Measurements from ENCODE around the gene CALN1. TPM values are rescaled to one million over a fixed set of nuclear protein-coding genes. Genes with fewer than 3 reads are reported as not detected.

Gene CALN1
- total RNA-seq, 2 donors from 2014 or later: 0.05 TPM; not detected in 1

DNA sequence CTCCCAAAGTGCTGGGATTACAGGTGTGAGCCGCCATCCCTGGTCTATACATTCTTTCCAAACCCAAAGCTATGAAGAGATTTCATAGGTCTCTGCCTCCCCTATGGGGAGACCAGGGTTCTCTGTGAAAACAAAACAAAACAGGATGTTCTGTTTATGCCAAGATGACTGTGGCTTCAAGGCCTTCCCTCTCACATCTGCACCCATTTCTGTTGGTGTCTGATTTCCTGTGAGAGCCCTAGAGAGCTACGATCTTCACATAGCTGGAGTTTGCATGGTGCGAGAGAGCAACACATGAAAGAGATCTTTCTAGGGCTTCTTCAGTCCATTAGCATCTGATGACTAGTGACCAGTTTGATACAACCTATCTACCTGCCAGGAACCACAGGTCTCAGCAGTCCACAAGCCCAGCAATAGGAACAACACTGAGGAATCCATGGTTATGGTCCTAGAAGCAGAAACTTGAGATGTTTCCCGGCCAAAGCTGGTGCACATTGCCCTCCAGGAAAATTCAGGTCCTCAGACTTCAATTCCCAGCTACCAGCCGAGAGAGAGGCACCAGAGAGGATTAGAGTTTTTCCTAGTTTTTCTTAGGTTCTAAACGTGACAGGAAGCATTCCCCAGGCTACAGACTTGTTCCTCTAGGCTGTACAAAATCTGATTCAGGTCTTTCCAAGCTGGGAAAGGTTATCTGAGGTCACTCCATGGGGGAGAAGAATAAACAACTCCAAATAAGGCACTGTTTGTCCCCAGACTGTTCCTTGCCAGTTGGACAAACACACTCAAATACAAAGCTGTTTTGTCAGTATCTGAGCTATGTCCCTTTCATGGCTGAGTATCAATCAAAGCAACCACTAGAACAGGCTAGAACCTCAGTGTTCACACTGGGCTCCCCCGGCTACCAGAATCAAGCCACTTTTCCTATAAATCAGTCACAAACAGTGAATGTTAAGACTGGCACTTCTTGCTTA, 259.7 kb downstream of the CALN1 start:
- intact Hi-C loops (cut with DNase I): no loop called here
- no peak for DNase-seq (ENCODE audit: low spot score)

DNA sequence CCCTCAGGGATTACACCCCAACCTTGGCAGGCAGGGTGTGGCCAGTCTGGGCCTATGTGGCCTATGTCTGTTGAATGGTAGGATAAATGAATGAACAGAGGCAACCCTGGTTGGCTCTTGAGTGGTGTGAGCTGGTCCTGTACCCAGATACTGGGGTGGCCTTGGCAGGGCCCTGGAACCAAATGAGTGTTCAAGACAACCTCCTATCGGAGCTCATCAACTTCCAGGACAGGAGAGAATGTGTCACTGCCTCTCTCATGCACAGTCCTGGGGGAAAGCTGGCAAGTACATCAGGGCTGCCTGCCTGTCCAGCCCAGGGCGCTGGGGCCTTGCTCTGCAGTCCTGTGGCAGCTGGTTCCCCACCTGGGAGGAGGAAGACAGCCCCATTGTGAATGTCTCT, 271.6 kb downstream of the CALN1 start:
- DNase-seq (ENCODE audit: low spot score): no peak
- intact Hi-C loops (cut with DNase I): loop anchor here in 1 of 2 donors (2.0 kb wide), 1 partner anchor 72 kb away; no protein-coding TSS in a partner anchor

DNA sequence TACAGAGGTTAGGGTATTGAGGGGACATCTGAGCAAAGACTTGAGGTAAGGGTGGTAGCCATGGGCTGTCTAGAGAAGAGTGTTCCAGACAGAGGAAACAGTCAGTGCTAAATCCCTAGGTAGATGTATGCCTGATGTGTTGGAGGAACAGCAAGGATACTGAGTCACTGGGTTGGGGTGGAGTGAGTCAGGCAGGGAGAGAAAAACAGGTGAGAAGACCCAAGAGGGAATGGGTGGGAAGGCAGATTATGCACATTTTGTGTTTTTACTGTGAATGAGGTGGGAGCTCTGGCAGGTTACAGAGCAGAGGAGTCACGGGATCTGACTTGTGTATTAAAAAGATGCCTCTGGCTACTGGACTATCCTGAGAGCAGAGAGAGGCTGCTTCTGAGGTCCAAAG, 285.0 kb downstream of the CALN1 start:
- intact Hi-C loops (cut with DNase I): no loop called here
- no peak for DNase-seq (ENCODE audit: low spot score)

DNA sequence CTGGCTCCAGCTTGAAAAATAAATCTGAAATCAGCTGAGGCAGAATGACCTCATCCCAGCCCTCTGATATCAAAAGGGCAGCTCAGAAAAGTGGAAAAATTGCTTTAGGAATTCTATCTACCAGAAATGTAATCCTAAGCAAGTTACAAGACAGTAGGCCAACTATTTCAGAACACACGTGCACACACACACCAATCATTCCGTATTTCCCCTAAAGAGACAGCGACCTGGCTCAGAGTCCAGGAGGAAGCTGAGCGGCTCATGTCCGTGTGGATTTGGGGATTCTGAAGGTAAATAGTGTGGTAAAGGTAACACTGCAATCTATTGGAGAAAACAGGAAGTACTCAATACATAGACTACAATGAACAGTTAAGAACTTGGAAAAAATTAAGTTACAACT, 288.2 kb downstream of the CALN1 start:
- DNase-seq (ENCODE audit: low spot score): no peak
- intact Hi-C loops (cut with DNase I): no loop called here

DNA sequence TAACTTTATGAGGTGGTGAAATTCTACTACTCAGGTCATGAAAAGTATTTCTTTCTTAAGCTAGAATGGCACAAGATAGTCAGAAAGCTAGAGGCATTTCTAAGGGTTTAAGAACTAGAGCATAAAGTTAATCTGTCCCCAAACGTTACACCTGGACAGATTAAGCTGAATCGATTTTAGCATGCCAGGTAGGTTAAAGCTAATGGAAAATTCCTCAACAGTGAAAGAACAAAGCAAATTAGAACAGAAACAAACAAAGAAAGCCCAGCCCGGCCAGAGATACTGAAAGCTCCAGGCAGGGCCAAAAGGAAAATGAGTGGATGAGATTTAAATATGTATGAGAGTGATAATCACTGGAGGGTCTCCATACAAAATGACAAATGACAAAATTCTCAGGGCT, 293.8 kb downstream of the CALN1 start:
- intact Hi-C loops (cut with DNase I): no loop called here
- no peak for DNase-seq (ENCODE audit: low spot score)

DNA sequence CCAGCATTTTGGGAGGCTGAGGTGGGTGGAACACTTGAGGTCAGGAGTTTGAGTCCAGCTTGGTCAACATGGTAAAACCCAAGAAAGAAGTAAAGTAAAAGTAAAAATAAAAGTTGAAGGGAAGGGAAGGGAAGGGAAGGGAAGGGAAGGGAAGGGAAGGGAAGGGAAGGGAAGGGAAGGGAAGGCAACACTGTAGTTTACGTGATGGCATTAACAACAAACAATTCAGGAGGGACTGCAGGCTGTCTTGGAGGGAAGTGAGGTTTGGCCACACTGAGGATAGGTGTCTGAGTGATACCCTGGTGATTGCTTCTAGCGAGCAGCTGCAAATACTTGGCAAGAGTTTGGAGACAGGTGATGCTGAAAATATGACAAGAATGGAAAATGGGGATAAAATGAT, 298.0 kb downstream of the CALN1 start:
- no peak for DNase-seq (ENCODE audit: low spot score)
- intact Hi-C loops (cut with DNase I): no loop called here

DNA sequence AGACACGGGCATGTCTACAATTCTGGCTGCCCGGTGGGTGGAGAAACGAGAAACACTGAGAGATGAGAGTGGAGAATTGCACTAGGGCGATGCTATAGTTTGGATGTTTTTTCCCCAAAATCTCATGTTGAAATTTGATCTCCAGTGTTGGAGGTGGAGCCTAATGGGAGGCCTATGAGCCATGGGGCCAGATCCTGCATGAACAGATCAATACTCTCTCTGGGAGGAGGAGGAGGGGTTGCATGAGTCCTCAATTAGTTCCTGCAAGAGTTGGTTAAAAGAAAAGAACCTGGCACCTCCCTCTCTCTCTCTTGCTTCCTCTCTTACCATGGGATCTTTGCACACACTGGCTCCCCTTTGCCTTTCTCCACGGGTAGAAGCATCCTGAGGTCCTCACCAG, 299.1 kb downstream of the CALN1 start:
- intact Hi-C loops (cut with DNase I): no loop called here
- DNase-seq (ENCODE audit: low spot score): no peak

DNA sequence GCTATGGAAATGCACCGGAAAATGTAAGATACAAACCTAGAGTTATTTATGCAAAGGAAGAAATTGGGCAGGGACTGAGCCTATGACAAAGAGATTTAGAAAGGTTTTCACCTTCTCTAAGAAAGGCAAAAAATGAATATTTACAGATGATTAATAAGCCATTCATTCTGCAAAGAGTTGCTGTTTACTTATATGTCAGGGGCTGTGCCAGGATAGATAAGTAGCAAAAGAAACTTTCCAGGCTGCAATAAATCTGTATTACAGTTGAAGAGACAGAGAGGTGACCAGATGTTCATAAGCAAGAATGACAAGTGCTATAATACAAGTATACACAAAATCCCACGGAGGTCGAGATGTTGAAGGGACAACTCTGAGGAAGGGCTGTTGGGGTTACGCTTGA, 299.6 kb downstream of the CALN1 start:
- intact Hi-C loops (cut with DNase I): no loop called here

DNA sequence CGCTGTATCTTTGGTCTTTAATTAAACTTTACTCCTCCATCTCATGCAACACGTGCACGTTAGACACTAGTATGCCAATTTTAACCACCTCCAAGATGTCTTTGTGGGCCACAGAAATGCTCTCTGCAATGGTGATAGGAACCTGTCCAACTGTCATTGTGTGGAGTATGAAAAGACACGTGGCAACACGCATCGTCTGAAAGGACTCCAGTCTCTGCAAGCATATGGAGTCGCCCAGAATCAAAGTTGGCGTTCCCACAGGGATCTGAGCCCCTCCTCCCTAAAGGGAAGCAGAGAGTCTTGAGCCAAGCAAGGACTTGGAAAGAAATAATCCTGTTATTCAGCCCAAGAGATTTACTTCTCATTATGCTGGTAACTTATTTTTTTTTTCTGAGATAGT, 301.1 kb downstream of the CALN1 start:
- intact Hi-C loops (cut with DNase I): no loop called here
- DNase-seq (ENCODE audit: low spot score): no peak

More for the DNA sequence above, 299.6 kb downstream of the CALN1 start:
- DNase-seq (ENCODE audit: low spot score): no peak

DNA sequence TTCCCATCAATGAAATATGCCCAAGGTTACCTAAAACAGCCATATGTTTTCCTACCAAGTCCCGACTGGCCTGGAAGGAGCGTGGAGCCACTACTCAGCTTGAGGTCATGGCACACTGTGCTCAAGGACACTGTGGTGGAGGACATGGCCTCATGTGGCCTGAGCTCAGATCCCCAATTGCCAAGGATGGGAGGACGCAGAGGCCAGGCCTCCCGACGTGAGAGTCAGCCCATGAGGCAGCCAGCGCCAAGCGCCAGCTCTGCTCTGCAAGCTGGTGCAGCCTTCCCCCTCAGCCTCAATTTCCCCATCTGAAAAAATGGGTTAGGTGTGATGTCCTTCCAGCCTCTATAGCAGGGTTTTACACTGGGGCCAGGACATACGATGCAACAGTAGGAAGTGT, 302.6 kb downstream of the CALN1 start:
- no peak for DNase-seq (ENCODE audit: low spot score)
- intact Hi-C loops (cut with DNase I): no loop called here

DNA sequence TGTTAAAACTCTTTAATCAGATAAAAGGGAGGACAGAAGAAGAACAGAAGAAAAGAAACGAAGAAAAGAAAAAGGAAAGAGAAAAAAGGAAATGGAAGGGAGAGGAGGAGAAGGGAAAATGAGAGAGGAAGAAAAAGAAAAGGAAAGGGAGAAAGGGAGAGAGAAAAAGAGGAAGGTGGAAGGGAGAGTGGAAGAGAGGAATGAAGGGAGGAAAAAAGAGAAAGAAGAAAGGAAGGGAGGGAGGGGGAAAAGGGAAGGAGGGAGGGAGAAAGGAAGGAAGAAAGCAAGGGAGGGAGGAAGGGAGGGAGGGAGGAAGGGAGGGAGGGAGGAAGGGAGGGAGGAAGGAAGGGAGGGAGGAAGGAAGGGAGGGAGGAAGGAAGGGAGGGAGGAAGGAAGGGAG, 305.7 kb downstream of the CALN1 start:
- intact Hi-C loops (cut with DNase I): no loop called here
- no peak for DNase-seq (ENCODE audit: low spot score)

DNA sequence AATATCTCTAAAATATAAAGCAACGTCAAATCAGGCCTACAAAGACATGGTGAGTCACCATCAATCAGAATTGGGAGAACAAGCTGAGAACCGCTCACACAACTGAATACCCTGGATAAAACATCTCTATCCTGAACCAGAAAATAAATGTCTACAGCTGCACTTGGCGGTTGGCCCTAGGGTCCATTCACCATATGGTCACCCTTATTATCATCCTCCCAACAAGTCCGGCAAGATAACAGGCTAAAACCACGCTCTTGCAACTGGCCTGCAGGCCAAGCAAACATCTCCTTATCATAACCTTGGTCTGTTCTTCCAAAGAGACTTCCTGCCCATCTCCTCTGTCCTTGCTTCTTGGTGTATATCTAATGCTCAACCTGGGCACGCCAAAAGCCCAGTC, 310.7 kb downstream of the CALN1 start:
- intact Hi-C loops (cut with DNase I): no loop called here
- DNase-seq (ENCODE audit: low spot score): no peak

DNA sequence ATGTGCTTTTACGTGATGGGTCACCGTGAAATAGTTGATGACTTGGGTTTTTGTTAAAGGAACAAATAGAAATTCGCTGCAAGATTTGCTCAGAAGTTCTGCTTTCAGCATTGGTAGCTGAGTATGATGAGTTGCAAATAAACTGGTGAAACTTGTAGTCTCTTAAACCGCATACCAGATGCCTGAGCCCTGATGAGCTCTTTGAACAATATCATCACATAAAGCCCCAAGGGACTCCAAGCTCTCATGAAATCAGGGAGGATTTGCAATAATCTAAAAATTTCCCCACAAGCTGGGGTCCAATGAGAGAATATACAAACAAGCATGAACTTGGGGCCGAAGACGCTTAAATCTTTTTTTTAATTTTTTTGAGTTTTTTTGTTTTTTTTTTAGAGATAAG, 312.4 kb downstream of the CALN1 start:
- intact Hi-C loops (cut with DNase I): no loop called here
- no peak for DNase-seq (ENCODE audit: low spot score)

DNA sequence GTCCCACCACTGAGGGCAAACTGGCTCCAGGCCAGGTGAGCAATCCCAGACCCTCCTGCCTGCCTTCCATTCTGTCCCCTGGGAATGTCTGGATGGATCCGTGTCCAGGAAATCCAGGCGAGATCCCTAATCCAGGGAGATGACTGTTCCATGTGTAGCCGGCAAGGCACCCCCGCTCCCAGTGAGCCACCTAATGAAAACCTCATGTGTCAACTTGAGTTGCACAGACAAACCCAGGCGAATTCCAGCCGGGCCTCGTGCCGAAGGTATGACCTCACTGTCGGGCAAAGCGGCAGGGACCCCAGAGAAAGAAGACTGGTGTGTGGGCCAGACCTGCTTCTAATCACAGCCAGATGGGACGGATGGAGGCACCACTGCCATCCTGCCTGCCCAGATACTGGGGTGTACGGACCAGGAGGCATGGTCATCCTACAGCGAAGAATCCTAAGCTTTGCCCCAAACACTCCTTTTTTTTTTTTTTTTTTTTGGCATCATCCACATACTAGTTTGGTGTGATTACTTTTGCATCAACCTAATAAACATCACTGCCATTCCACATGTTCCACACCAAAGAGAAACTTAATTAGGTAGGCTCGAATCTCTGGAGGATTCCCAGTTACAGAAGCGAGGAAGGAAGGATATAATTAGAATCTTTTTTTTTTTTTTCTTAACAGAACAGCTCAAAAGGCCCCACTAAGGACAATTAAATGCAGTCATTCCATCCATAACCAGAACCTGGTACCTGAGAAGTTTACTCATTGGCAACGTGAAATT, 313.1 kb downstream of the CALN1 start:
- intact Hi-C loops (cut with DNase I): no loop called here
- DNase-seq (ENCODE audit: low spot score): no peak

DNA sequence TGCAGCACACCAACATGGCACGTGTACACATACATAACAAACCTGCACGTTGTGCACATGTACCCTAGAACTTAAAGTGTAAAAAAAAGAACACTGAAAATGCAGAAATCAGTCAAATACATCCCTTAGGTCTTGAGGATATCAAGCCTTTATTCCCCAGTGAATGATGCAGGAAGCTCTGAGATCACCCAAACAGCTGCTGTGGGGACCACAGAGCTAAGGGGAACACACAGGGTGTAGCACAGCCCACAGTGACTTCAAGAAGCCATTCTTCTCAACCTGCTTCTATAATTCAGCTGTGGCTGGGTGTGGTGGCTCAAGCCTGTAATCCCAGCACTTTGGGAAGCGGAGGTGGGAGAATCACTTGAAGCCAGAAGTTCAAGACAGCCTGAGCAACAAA, 314.9 kb downstream of the CALN1 start:
- intact Hi-C loops (cut with DNase I): no loop called here
- no peak for DNase-seq (ENCODE audit: low spot score)

DNA sequence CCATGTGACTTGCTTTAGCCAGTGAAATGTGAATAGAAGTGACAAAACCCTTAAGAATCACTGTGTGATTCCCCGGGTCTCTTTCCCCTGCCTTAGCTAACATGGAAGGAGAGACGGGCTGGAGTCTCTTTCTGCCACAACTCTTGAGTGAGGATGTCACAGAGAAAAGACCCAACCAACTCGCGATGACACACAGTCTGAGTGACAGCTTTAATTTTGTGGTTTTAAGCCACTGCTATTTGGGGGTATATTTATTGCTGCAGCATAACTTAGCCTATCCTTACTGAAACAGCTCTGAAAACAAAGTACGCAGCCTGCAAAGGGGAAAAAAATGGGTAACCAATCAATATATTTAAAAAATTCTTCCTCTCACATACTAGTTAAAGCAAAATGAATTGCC, 319.4 kb downstream of the CALN1 start:
- intact Hi-C loops (cut with DNase I): no loop called here
- DNase-seq (ENCODE audit: low spot score): no peak

DNA sequence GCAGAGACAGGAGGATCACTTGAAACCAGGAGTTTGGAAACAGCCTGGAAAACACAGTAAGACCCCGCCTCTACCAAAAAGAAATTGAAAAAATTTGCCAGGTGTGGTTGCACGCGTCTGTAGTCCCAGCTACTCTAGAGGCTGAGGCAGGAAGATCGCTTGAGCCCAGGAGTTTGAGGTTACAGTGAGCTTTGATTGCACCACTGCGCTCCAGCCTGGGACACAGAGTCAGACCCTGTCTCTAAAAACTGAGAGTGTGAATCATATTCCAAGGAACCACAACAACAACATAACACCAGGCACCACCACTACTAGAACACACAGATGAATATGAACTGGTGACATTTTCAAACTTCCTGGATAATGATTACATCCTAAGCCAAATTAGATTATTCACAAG, 324.2 kb downstream of the CALN1 start:
- DNase-seq (ENCODE audit: low spot score): no peak
- intact Hi-C loops (cut with DNase I): no loop called here

DNA sequence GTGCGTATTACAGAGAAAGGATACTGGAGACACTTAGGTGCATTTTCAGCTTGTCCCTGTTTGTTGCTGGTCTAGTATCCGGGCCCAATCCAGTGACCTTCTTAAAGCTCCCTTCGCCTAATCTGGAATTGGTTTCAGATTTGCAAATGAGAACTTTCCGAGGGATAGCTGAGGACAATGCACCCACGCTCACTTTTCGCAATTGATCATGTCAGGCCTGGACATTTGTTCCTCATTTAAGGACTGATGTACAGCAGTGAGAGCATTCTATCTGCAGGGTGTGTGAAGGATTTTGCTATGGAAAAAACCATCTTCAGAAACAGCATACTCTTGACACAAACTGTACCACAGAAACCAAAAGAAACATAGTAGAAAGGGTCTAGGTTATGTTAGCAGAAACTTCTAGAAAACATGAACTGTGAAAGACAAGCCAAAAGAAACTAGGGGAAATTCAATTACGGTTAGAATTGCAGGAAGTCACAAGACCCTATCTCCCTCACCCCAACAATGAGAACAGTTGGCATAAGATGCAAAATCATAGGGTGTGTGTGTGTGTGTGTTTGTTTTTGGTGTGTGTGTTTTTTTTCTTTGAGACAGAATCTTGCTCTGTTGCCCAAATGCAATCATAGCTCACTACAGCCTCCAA, 331.1 kb downstream of the CALN1 start:
- no peak for DNase-seq (ENCODE audit: low spot score)

DNA sequence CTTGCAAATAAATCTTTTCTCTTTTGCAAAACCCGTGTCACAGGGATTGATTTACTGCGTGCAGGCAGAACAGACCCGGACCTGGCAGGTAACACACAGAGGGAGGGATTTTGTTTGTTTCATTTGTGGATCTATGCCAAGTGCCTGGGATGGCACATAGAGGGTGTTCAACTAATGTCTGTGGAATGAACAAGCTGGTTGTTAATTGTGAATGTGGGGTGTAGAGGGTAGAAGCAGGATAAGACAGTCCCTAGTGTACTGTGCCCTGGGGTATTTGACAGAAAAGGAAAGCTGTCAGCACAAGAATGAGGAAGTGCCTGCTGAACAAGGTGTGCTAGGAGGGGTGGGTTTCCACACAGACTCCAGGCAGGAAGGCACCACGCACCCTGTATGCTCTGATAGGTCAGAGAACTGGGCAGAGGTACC, 331.8 kb downstream of the CALN1 start:
- DNase-seq (ENCODE audit: low spot score): no peak
- intact Hi-C loops (cut with DNase I): no loop called here

More for the DNA sequence above, 331.1 kb downstream of the CALN1 start:
- intact Hi-C loops (cut with DNase I): no loop called here

DNA sequence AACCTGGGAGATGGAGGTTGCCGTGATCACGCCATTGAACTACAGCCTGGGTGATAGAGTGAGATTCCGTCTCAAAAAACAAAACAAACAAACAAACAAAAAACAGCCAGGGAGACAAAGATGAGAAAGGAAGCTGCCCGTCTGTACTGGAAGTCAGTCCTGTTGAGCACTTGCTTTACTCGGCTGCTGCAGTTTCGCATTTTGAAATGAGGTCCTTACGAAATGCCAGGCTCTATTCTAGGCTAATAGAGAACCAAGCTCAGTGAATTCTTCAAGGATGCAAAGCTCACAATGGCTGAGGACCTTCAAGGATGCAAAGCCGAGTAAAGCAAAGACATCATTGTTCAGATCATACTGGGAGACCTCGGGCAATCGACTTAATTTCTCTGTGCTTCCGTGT, 333.3 kb downstream of the CALN1 start:
- no peak for DNase-seq (ENCODE audit: low spot score)

More for the DNA sequence above, 333.3 kb downstream of the CALN1 start:
- intact Hi-C loops (cut with DNase I): no loop called here
